KOPT-K1 (cell line): ENCODE measurements around the gene PNPT1.
"Not testable (repeated sequence)": the region's sequence is repeated elsewhere in the genome, so short reads cannot be mapped to it uniquely, and the experiment has no call there.

Experiments
- H3K27ac ChIP-seq: fragments of 200-600 bp; sonication (generic); 2 replicates; pipeline ENCODE4 v1.5.1; 2016; ENCODE audit warnings: antibody characterized with exemption, mild to moderate bottlenecking, low read depth, low read length; ENCODE audit not compliant: poor library complexity, severe bottlenecking
- H3K36me3 ChIP-seq: fragments of 200-600 bp; sonication (generic); 2 replicates; pipeline ENCODE4 v1.5.1; 2017; ENCODE audit warnings: antibody characterized with exemption, mild to moderate bottlenecking, low read length, moderate library complexity; ENCODE audit not compliant: insufficient read depth
- H3K9me3 ChIP-seq: fragments of 200-600 bp; sonication (generic); 2 replicates; pipeline ENCODE4 v1.5.1; 2017; ENCODE audit warnings: antibody characterized with exemption, low read length, mild to moderate bottlenecking; ENCODE audit not compliant: insufficient read depth, poor library complexity, severe bottlenecking

PNPT1 gene

DNA sequence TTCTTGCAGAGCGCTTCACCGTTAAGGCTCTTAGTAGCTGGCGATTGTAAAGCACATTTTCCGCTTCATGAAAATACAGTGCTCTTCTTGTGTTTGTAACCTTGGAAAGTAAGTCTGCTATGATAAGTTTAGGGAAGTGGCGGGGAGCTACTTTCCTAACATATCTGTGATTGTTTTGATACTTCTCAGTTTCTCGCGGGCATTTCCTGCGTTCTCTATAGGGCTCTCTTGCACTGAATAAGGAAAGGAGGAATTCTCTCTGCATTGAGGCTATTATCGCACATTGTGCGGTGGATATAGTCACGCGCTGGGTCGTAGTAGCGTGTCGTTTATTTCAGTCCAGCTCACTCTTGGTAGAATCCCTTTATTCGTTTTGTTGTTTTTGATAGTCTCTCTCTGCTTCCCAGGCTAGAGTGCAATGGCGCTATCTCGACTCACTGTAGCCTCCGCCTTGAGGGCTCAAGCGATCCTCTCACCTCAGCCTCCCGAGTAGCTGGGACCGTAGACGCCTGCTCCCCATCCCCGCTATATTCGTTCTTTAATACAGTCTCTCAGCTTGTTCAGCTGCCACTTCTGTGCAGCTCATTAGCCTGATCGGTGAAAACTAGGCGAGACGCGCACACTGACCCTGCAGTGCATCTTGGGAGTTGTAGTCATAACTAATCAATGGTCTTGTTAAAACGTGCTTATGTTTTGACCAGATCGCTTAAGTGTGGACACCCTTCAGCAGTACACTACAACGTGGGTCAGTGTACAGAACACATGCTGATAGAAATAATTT is 75.2 kb downstream of the PNPT1 start:
- peaks cover 46% of the 10 kb centered on the region for H3K36me3 ChIP-seq
- peak overlapping the region; percentile 81 for H3K27ac ChIP-seq
- H3K9me3 ChIP-seq = no peaks in the 10 kb centered on the region

DNA sequence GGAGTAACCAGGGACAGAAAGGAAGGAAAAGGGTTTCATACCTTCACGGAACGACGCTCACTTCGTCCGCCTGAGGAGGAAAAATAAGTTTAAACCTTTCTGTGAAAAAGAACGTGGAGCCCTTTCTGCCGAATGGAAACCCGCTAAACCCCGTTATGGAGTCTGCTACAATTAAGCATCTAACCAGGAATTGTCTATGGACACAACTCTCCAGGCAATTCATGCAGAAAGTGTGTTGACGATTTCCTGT is 75.7 kb downstream of the PNPT1 start:
- peaks cover 51% of the 10 kb centered on the region for H3K36me3 ChIP-seq

DNA sequence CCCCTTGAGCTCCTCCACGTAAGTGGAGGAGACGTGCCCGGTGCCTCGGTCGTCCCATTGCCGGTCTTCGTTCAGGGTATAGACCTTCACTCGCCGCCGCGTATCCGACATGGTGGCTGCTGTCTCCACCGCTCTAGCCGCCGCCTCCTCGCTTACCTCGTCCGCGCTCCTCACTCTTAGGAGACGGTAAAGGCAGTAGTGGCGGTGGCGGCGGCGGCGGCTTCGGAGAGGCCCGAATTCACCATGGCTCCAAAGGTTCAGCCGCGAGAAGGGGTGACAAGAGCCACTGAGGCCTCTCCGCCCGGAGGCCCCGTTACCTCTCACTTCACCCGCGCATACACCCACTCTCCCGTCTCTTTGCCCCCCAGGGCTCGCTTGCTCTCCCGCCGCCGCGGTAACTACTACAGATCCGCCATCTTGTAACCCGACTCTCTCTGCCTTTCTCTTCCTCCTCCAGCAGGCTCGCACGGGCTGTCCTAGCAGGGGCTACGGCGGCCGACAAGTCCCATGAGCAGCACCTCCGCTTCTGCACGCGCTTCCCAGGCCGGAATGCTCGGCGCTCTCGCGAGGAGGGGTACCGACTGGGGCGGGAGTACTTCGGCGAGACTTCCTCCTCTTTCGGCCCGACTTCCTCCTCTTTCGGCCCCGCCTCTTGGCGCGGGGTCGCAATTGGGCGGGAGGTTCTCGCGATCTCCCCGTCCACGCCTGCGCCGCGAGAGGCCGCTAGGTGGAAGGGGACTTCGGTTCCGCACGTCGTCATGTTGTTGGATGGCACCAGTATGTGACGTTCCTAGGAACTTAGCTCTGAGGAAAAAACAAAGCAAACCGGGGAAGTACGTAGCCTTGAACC is 76.2 kb downstream of the PNPT1 start, which contains the start of gene PPP4R3B:
TSS of gene PPP4R3B (minus strand) at position 448 of the 850 bp plus-strand sequence. CDS start at position 111, 337 bp downstream.
- Histone ChIP-seq H3K36me3 (peaks cover 51% of the 10 kb centered on the region), H3K27ac (peak within 1 kb of the TSS; percentile 81), H3K9me3 (no peaks in the 10 kb centered on the region)

More for the DNA sequence above, 75.7 kb downstream of the PNPT1 start:
- peak overlapping the region; percentile 81 for H3K27ac ChIP-seq
- no peaks in the 10 kb centered on the region for H3K9me3 ChIP-seq

DNA sequence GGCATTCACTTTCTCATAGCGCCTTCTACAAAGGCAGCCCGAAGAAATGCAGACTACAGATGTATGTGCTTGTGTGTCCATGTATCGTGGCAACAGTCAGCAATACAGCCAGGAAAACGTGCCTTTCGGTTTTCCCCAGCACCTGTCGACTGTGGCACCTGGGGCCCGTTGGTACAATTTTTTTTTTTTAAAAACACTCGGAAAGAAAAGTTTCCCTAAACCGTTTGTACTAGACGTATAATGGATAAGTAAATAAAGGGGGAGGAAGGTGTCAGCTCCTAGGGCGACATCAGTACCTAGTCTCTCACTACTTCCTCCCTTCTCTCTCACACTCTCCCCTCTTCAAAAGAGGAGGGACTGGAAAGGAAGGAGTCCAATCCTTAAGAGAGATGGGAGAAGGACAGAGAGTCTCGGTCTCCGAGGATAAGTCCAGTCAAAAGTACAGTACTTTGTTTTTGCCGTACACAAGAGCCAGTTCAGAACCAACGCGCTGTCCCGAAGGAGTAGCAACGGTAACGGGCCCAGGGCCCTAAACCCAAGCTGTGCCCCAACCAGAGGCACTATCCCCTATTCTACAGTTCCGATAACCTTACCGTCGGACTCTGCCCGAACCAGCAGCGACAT is 77.0 kb downstream of the PNPT1 start:
- H3K27ac ChIP-seq = peak overlapping the region; percentile 81
- no peaks in the 10 kb centered on the region for H3K9me3 ChIP-seq
- H3K36me3 ChIP-seq = peaks cover 57% of the 10 kb centered on the region

GRCh38 chr2:55611997-55612396 is 81.6 kb downstream of the PNPT1 start:
- Histone ChIP-seq H3K36me3 (peaks cover 71% of the 10 kb centered on the region), H3K27ac (no peak overlapping the region), H3K9me3 (no peaks in the 10 kb centered on the region)

- H3K27ac ChIP-seq = no peak overlapping the region
- peaks cover 78% of the 10 kb centered on the region for H3K36me3 ChIP-seq
- no peaks in the 10 kb centered on the region for H3K9me3 ChIP-seq
These were observed 82.5 kb downstream of the PNPT1 start for GRCh38 chr2:55610954-55611743.

- no peaks in the 10 kb centered on the region for H3K9me3 ChIP-seq
- H3K36me3 ChIP-seq = peaks cover 73% of the 10 kb centered on the region
- H3K27ac ChIP-seq = no peak overlapping the region
These were observed 83.6 kb downstream of the PNPT1 start for GRCh38 chr2:55609938-55610578.

- H3K36me3 ChIP-seq = peaks cover 65% of the 10 kb centered on the region
- no peak overlapping the region for H3K27ac ChIP-seq
- no peaks in the 10 kb centered on the region for H3K9me3 ChIP-seq
These were observed 84.3 kb downstream of the PNPT1 start for GRCh38 chr2:55609193-55609794.

GRCh38 chr2:55607717-55608116 is 85.9 kb downstream of the PNPT1 start:
- Histone ChIP-seq H3K9me3 (no peaks in the 10 kb centered on the region), H3K27ac (no peak overlapping the region), H3K36me3 (peaks cover 64% of the 10 kb centered on the region)

- peaks cover 64% of the 10 kb centered on the region for H3K36me3 ChIP-seq
- H3K27ac ChIP-seq = no peak overlapping the region
- H3K9me3 ChIP-seq = no peaks in the 10 kb centered on the region
These were observed 89.5 kb downstream of the PNPT1 start for GRCh38 chr2:55604027-55604565.

DNA sequence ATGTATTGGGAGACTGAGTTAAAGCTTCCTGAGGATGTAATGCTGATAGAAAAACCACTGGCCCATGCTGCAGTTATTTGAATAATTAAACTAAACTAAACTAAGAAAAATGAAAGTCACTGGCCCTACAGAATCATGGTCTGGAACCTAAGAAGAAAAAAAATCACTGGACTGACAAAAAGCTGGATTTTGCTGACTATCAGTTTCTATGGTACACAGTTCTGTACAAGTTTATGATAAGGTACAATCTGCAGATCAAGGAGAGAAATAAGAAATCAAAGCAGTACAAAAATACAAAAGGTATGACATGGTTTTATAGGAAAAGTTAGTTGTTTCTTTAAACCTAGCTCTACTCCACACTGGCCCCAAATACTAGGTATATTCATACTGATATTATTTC is 91.8 kb downstream of the PNPT1 start:
- Histone ChIP-seq H3K36me3 (peaks cover 75% of the 10 kb centered on the region), H3K27ac (no peak overlapping the region), H3K9me3 (no peaks in the 10 kb centered on the region)

GRCh38 chr2:55598056-55598795 is 95.4 kb downstream of the PNPT1 start:
- no peak overlapping the region for H3K27ac ChIP-seq
- H3K36me3 ChIP-seq = peaks cover 84% of the 10 kb centered on the region
- H3K9me3 ChIP-seq = no peaks in the 10 kb centered on the region

GRCh38 chr2:55596795-55597194 is 96.8 kb downstream of the PNPT1 start:
- H3K27ac ChIP-seq, H3K9me3 ChIP-seq: not testable (repeated sequence)
- peaks cover 75% of the 10 kb centered on the region for H3K36me3 ChIP-seq
